Stimulated activated CD8-positive, alpha-beta memory T cell treated with anti-CD3 and anti-CD28 coated beads, Interleukin-4, amount 100 ng/mL, for 48 hours (primary cell): ENCODE measurements around the gene CHMP1A.

Experiments
- DNase-seq: peaks from one replicate; pipeline ENCODE4 v3.0.0-alpha.2; 2020

The CHMP1A gene

GRCh38 chr16:89621698-89622409 lies 35.7 kb downstream of the CHMP1A start:
- DNase-seq = no peak

GRCh38 chr16:89621136-89621697 lies 36.3 kb downstream of the CHMP1A start:
- DNase-seq = no peak

- no peak for DNase-seq
These were observed 37.1 kb downstream of the CHMP1A start for GRCh38 chr16:89620406-89620841.

- no peak for DNase-seq
These were observed 37.7 kb downstream of the CHMP1A start for GRCh38 chr16:89619840-89620239.

- no peak for DNase-seq
These were observed 39.2 kb downstream of the CHMP1A start for GRCh38 chr16:89618109-89618998.

GRCh38 chr16:89617036-89617435 lies 40.5 kb downstream of the CHMP1A start:
- no peak for DNase-seq

GRCh38 chr16:89616623-89617022 lies 40.9 kb downstream of the CHMP1A start:
- DNase-seq = no peak

GRCh38 chr16:89615596-89616090 lies 41.9 kb downstream of the CHMP1A start:
- DNase-seq = peak; percentile 52

- DNase-seq = no peak
These were observed 42.3 kb downstream of the CHMP1A start for GRCh38 chr16:89615176-89615575.

GRCh38 chr16:89613954-89614459 lies 43.5 kb downstream of the CHMP1A start:
- no peak for DNase-seq

GRCh38 chr16:89613231-89613953 lies 44.1 kb downstream of the CHMP1A start, which contains the start of gene DPEP1:
DPEP1 (plus strand) TSS chr16:89613642; CDS start chr16:89630411, 16,769 bp downstream.
- DNase-seq = no peak

- no peak for DNase-seq
These were observed 44.9 kb downstream of the CHMP1A start for GRCh38 chr16:89612415-89613166.

GRCh38 chr16:89610108-89610453 lies 47.4 kb downstream of the CHMP1A start:
- DNase-seq = no peak

- DNase-seq = no peak
These were observed 49.4 kb downstream of the CHMP1A start for GRCh38 chr16:89607937-89608740.

GRCh38 chr16:89607453-89607852 lies 50.1 kb downstream of the CHMP1A start:
- no peak for DNase-seq

- DNase-seq = no peak
These were observed 51.5 kb downstream of the CHMP1A start for GRCh38 chr16:89606006-89606405.

GRCh38 chr16:89605186-89605970 lies 52.1 kb downstream of the CHMP1A start:
- DNase-seq = no peak

GRCh38 chr16:89604764-89605163 lies 52.7 kb downstream of the CHMP1A start:
- DNase-seq = no peak

GRCh38 chr16:89602952-89603590 lies 54.4 kb downstream of the CHMP1A start:
- no peak for DNase-seq
